ENCODE results near the gene PCDHGA4. TPM values are rescaled to one million over a fixed set of nuclear protein-coding genes. Genes with fewer than 3 reads are reported as not detected.

Gene PCDHGA4
- polyA plus RNA-seq, 3 donors, result 0.03 TPM; not detected in 2

GRCh38 chr5:141342773-141343172 lies 12.0 kb upstream of the PCDHGA4 start:
- no peak for DNase-seq
- no peak overlapping the region for H3K9ac ChIP-seq (ENCODE audit: insufficient read depth, low read length, poor library complexity, severe bottlenecking)
- Mint-ChIP-seq H3K27me3 (ENCODE audit: low read depth in 3 of 3) (peaks cover 38 to 74% (median 64%) of the 10 kb centered on the region in 3 donors), H3K4me3 (no peak overlapping the region), H3K36me3 (peaks cover 4 to 11% of the 10 kb centered on the region in 2 donors), H3K9me3 (peaks cover 48 to 86% (median 80%) of the 10 kb centered on the region in 7 donors), H3K27ac (no peak overlapping the region), H3K4me1 (peaks cover 2% of the 10 kb centered on the region)
- H3K4me1 ChIP-seq (ENCODE audit: control insufficient read depth in 1 of 2, insufficient read depth in 2 of 2, low read length in 2 of 2), result no peaks in the 10 kb centered on the region
- WGBS (ENCODE audit: insufficient coverage), result 40% methylated on average over 1 of the region's 1 CpG
- H3K27ac ChIP-seq (ENCODE audit: low read depth in 1 of 2, low read length in 2 of 2), result no peak overlapping the region
- no peaks in the 10 kb centered on the region for H3K79me2 ChIP-seq (ENCODE audit: insufficient read depth, low read length)
- H3K4me3 ChIP-seq (replicated peaks in 1 of 3; ENCODE audit: low read depth in 2 of 3, low read length in 3 of 3), result no peak overlapping the region
- H4K20me1 ChIP-seq (ENCODE audit: insufficient read depth, low read length), result no peaks in the 10 kb centered on the region
- H3K4me2 ChIP-seq (replicated peaks; ENCODE audit: extremely low read depth, low read length, poor library complexity, severe bottlenecking), result no peak overlapping the region
- peaks cover 53 to 79% of the 10 kb centered on the region in 2 donors for H3K9me3 ChIP-seq (replicated peaks in 1 of 2; ENCODE audit: control insufficient read depth in 1 of 2, insufficient read depth in 1 of 2, low read length in 2 of 2)
- H3K27me3 ChIP-seq (ENCODE audit: control insufficient read depth in 2 of 2, insufficient read depth in 2 of 2, low read length in 2 of 2), result peaks cover 8 to 60% of the 10 kb centered on the region in 2 donors
- intact Hi-C loops (cut with micrococcal nuclease), result no loop called here
- H2AFZ ChIP-seq (ENCODE audit: insufficient read depth, low read depth, low read length, poor library complexity, severe bottlenecking), result no peak overlapping the region
- no peak for TF ChIP-seq CTCF (IDR thresholded peaks at IDR 0.05)
- H3K36me3 ChIP-seq (replicated peaks in 1 of 2; ENCODE audit: control insufficient read depth in 1 of 2, insufficient read depth in 2 of 2, low read length in 2 of 2), result no peaks in the 10 kb centered on the region

DNA sequence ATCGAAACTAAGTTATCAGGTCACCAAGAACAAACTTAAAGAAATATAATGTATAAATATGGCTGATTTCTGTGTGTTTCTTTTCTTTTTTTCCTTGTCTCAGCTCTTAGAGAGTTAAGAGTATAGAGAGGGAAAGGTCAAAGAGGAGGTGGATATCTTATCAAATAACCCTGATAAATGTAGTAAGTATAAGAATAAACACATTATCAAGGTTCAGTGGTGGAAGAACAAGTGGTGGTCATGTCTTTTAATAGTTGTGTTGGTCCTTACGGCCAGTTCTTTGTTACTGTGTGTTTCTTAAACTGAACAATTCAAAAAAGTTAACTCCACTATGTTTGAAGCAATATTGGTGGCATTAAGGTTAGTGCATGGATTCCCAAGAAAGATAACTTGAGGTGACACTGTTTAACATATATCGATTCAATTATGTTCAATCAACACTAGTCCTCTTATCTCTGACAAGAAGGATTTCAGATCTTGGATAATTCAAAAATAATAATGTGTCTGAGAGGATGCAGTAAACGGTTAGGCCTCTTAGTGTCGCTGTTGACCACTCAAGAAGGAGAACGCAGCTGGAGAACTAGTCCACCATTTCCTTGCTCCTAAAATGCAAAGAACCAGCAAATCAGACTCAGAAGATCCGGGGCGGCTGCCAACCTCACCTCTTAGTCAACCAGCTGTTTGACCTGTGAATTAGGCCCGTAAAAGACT lies 11.4 kb upstream of the PCDHGA4 start, which contains the start of gene PCDHGA3:
TSS of gene PCDHGA3 (plus strand) at position 588 of the 711 bp plus-strand sequence. CDS start 205 bp downstream, outside the sequence.
- no peak within 1 kb of the TSS for H3K27ac ChIP-seq (ENCODE audit: low read depth in 1 of 2, low read length in 2 of 2)
- H3K9me3 ChIP-seq (replicated peaks in 1 of 2; ENCODE audit: control insufficient read depth in 1 of 2, insufficient read depth in 1 of 2, low read length in 2 of 2), result peaks cover 53 to 74% of the 10 kb centered on the region in 2 donors
- H3K79me2 ChIP-seq (ENCODE audit: insufficient read depth, low read length), result no peaks in the 10 kb centered on the region
- H3K27me3 ChIP-seq (ENCODE audit: control insufficient read depth in 2 of 2, insufficient read depth in 2 of 2, low read length in 2 of 2), result peaks cover 6 to 54% of the 10 kb centered on the region in 2 donors
- Mint-ChIP-seq H3K27me3 (ENCODE audit: low read depth in 3 of 3) (peaks cover 33 to 69% (median 58%) of the 10 kb centered on the region in 3 donors), H3K4me1 (peaks cover 2% of the 10 kb centered on the region), H3K4me3 (peak within 1 kb of the TSS; percentile 66 to 71), H3K36me3 (peaks cover 4 to 11% of the 10 kb centered on the region in 2 donors), H3K27ac (peak within 1 kb of the TSS in 1 of 7 donors; percentile 28), H3K9me3 (peaks cover 48 to 83% (median 75%) of the 10 kb centered on the region in 7 donors)
- DNase-seq, result no peak
- intact Hi-C loops (cut with micrococcal nuclease), result no loop called here
- WGBS (ENCODE audit: insufficient coverage), result 16% methylated on average over 6 of the region's 9 CpGs
- no peaks in the 10 kb centered on the region for H3K36me3 ChIP-seq (replicated peaks in 1 of 2; ENCODE audit: control insufficient read depth in 1 of 2, insufficient read depth in 2 of 2, low read length in 2 of 2)
- peak; percentile 15 for TF ChIP-seq CTCF (IDR thresholded peaks at IDR 0.05)
- no peak within 1 kb of the TSS for H2AFZ ChIP-seq (ENCODE audit: insufficient read depth, low read depth, low read length, poor library complexity, severe bottlenecking)
- H4K20me1 ChIP-seq (ENCODE audit: insufficient read depth, low read length), result no peaks in the 10 kb centered on the region
- H3K9ac ChIP-seq (ENCODE audit: insufficient read depth, low read length, poor library complexity, severe bottlenecking), result no peak within 1 kb of the TSS
- H3K4me2 ChIP-seq (replicated peaks; ENCODE audit: extremely low read depth, low read length, poor library complexity, severe bottlenecking), result peak within 1 kb of the TSS; percentile 22
- no peaks in the 10 kb centered on the region for H3K4me1 ChIP-seq (ENCODE audit: control insufficient read depth in 1 of 2, insufficient read depth in 2 of 2, low read length in 2 of 2)
- no peak within 1 kb of the TSS for H3K4me3 ChIP-seq (replicated peaks in 1 of 3; ENCODE audit: low read depth in 2 of 3, low read length in 3 of 3)
